GM13977 (cell line): Measurements from ENCODE around the gene DUXB.

Experiments used
- DNase-seq: peaks from one replicate; pipeline ENCODE4 v3.0.0; 2012; ENCODE audit warnings: low spot score
- in situ Hi-C: fragments of 300-500 bp; cut with MboI; formaldehyde crosslinking; loops from one replicate; pipeline ENCODE4 v1.12.0; 2022; ENCODE audit warnings: low sequenced_read_pairs, low pct_unique_long_range_greater_than_20kb, mixed read lengths, inconsistent platforms; ENCODE audit not compliant: unreplicated experiment
- TF ChIP-seq, protein P1 (sequence below): IDR thresholded peaks from 2 replicates; pipeline ENCODE4 v1.5.1; 2012; ENCODE audit warnings: mild to moderate bottlenecking, control low read depth; ENCODE audit not compliant: insufficient read depth; ENCODE audit errors: extremely low read depth, missing control alignments

The DUXB gene

GRCh38 chr16:75733305-75734211, 32.3 kb upstream of the DUXB start:
- DNase-seq: no peak
- TF ChIP-seq, protein P1, sequence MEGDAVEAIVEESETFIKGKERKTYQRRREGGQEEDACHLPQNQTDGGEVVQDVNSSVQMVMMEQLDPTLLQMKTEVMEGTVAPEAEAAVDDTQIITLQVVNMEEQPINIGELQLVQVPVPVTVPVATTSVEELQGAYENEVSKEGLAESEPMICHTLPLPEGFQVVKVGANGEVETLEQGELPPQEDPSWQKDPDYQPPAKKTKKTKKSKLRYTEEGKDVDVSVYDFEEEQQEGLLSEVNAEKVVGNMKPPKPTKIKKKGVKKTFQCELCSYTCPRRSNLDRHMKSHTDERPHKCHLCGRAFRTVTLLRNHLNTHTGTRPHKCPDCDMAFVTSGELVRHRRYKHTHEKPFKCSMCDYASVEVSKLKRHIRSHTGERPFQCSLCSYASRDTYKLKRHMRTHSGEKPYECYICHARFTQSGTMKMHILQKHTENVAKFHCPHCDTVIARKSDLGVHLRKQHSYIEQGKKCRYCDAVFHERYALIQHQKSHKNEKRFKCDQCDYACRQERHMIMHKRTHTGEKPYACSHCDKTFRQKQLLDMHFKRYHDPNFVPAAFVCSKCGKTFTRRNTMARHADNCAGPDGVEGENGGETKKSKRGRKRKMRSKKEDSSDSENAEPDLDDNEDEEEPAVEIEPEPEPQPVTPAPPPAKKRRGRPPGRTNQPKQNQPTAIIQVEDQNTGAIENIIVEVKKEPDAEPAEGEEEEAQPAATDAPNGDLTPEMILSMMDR: no peak
- in situ Hi-C loops: no loop called here

- in situ Hi-C loops: no loop called here
Measured at GRCh38 chr16:75732871-75733270, 31.6 kb upstream of the DUXB start.

GRCh38 chr16:75727221-75727620, 26.0 kb upstream of the DUXB start:
- TF ChIP-seq, protein P1: no peak
- in situ Hi-C loops: no loop called here
- no peak for DNase-seq

More at GRCh38 chr16:75732871-75733270, 31.6 kb upstream of the DUXB start:
- DNase-seq: no peak
- TF ChIP-seq, protein P1: no peak

DNA sequence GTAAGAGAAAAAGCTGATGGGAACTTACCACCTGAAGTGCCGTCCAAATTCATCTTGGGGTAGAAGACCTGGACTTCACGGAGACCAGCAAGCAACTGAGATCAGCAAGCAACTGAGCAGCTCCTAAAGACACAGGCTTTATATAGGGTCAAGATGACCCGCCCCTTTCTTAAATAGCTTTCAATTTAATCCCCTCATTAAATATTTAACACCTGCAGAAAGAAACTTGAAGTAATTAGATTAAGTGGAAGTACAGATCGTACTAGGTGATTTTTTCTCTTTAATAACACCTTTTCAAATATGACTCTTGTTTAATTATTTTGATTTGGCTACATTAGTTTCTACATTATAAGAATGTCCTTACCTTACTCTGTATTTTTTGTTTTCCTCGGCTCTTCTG, 25.1 kb upstream of the DUXB start, which contains the start of gene CPHXL:
TSS of gene CPHXL (minus strand) at position 101 of the 400 bp plus-strand sequence. CDS start at position 53, 48 bp downstream.
- in situ Hi-C loops: no loop called here
- no peak for DNase-seq
- TF ChIP-seq, protein P1: no peak

GRCh38 chr16:75718452-75718851, 17.2 kb upstream of the DUXB start:
- DNase-seq: no peak
- in situ Hi-C loops: no loop called here
- TF ChIP-seq, protein P1: no peak

GRCh38 chr16:75714661-75715060, 13.4 kb upstream of the DUXB start:
- in situ Hi-C loops: no loop called here
- TF ChIP-seq, protein P1: no peak
- no peak for DNase-seq
